Measurements from ENCODE around the gene ABHD2.

DNA sequence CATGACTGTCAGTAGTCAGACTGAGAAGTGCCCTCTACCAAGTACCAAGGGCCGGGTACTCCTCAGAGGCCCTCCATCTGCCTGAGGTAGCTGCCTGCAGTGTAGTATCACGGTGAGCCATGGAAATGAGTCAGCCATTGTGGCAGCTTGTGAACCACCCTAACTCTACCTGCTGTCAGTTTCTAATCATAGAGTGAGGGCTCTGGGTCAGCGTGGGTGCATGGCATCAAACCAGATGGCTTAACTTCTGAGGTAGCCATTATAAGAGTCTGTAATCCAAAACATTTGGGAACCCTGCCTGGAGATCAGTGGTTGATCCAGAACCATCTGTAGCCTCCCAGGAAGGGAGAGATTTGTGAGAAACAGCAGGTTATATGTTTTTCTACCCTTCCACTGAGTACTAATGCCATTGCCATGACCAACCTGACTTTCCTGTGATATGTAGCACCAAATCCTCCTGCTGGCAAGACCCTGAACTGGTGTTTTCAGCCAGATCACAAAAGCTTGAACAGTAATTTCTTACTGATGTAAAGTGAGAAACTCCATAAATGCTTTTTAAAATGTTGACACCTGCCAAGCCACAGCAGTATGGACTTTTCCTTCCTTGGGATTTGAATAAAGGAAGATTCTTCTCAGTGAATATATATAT lies 38.9 kb downstream of the ABHD2 start:
- TF ChIP-seq, protein P1, sequence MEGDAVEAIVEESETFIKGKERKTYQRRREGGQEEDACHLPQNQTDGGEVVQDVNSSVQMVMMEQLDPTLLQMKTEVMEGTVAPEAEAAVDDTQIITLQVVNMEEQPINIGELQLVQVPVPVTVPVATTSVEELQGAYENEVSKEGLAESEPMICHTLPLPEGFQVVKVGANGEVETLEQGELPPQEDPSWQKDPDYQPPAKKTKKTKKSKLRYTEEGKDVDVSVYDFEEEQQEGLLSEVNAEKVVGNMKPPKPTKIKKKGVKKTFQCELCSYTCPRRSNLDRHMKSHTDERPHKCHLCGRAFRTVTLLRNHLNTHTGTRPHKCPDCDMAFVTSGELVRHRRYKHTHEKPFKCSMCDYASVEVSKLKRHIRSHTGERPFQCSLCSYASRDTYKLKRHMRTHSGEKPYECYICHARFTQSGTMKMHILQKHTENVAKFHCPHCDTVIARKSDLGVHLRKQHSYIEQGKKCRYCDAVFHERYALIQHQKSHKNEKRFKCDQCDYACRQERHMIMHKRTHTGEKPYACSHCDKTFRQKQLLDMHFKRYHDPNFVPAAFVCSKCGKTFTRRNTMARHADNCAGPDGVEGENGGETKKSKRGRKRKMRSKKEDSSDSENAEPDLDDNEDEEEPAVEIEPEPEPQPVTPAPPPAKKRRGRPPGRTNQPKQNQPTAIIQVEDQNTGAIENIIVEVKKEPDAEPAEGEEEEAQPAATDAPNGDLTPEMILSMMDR (IDR thresholded peaks at IDR 0.05), result no peak
- TF ChIP-seq POLR2A (IDR thresholded peaks at IDR 0.05) (no peak), EP300 (IDR thresholded peaks at IDR 0.05) (no peak), POLR2AphosphoS5 (IDR thresholded peaks at IDR 0.05) (no peak)

All from upper lobe of left lung (tissue), 4 donors.